GM12891 (cell line): ENCODE results near the gene PLPPR5.

Experiments used
- PAX5 ChIP-seq: IDR thresholded peaks from 2 replicates; pipeline ENCODE4 v1.6.1; 2011; ENCODE audit warnings: low read length, moderate library complexity, mild to moderate bottlenecking; ENCODE audit not compliant: insufficient read depth, severe bottlenecking
- POLR2A ChIP-seq: IDR thresholded peaks from 2 replicates; pipeline ENCODE4 v1.6.1; 2011; ENCODE audit warnings: low read depth, low read length, control low read depth
- POLR2AphosphoS5 ChIP-seq: IDR thresholded peaks from 2 replicates; pipeline ENCODE4 v1.6.1; 2011; ENCODE audit warnings: low read depth, low read length, control low read depth
- POU2F2 ChIP-seq: IDR thresholded peaks from 2 replicates; pipeline ENCODE4 v1.6.1; 2011; ENCODE audit warnings: low read depth, mild to moderate bottlenecking, control low read depth, low read length, moderate library complexity
- SPI1 ChIP-seq: IDR thresholded peaks from 2 replicates; pipeline ENCODE4 v1.6.1; 2011; ENCODE audit warnings: low read depth, low read length, control low read depth
- TAF1 ChIP-seq: IDR thresholded peaks from 2 replicates; pipeline ENCODE4 v1.6.1; 2011; ENCODE audit warnings: low read depth, low read length, control low read depth

GRCh38 chr1:98967122-98967521 lies 37.5 kb downstream of the PLPPR5 start:
- TF ChIP-seq POLR2A: no peak
- no peak for TF ChIP-seq TAF1
- no peak for TF ChIP-seq POLR2AphosphoS5
- no peak for TF ChIP-seq SPI1
- no peak for TF ChIP-seq POU2F2
- no peak for TF ChIP-seq PAX5
